ENCODE measurements around the gene SRP68. TPM values are rescaled to one million over a fixed set of nuclear protein-coding genes. Genes with fewer than 3 reads are reported as not detected.

SRP68 gene
- total RNA-seq, 1 donor from 2014 or later, result 22.6 TPM

DNA sequence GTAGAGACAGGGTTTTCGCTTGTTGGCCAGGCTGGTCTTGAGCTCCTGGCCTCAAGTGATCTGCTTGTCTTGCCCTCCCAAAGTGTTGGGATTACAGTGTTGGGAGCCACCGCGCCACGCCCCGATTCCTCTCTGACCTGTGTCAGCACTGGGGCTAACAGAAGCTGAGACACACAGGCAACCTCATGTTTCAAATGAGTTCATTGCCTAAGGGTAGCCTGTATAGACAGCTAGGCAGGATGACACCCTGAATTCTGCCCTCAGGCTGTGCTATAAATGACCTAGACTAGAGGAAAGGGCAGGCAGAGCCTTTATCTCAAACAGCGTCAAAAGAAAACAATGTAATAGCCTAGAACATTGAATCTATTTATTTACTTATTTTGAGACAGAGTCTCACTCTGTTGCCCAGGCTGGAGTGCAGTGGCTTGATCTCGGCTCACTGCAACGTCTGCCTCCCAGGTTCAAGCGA, 74.0 kb downstream of the SRP68 start:
- DNase-seq (ENCODE audit: low read depth in 2 of 2), result no peak

DNA sequence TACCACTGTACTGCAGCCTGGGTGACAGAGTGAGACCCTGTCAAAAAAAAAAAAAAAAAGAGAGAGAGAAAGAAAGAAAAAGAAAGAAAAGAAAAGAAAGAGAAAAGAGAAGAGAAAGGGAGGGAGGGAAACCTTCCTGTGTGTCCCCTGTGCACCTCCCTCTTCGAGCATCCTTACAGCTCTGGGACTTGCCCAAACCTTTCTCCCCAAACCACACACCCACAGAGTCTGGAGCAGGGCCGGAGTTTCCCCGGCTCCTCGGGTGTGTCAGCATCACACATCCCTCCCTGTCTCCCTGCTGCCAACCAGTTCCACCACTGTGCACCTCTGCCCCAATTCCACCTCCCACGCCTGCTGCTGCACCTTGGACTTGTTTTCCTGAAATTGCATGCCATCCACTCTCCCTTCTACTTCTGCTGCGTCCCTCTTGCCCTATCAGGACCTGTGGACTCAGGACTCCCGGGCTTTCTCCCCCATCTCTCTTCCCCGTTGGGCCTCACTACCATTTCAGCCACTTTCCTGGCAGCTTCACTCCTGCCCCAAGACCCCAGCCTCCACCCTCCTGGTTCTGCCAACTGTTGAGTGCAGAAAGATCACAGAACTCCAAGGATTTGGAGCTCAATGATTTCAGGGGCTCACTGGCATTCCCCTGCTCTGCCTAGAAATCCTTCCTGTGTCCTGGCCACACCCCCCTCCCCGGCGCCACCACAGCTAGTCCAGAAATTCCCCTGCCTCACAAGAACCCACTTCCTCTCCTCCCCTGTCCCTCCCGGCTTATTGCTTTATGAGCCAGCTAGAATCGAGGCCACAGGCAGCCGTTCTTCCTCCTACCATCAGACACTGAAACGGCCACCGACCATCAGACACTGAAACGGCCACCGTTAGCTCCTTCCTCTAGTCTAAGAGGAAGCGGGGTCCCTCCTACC, 75.4 kb downstream of the SRP68 start:
- DNase-seq (ENCODE audit: low read depth in 2 of 2), result peak in 1 of 2 donors; percentile 32

GRCh38 chr17:75995385-75995925, 76.9 kb downstream of the SRP68 start:
- no peak for DNase-seq (ENCODE audit: low read depth in 2 of 2)

DNA sequence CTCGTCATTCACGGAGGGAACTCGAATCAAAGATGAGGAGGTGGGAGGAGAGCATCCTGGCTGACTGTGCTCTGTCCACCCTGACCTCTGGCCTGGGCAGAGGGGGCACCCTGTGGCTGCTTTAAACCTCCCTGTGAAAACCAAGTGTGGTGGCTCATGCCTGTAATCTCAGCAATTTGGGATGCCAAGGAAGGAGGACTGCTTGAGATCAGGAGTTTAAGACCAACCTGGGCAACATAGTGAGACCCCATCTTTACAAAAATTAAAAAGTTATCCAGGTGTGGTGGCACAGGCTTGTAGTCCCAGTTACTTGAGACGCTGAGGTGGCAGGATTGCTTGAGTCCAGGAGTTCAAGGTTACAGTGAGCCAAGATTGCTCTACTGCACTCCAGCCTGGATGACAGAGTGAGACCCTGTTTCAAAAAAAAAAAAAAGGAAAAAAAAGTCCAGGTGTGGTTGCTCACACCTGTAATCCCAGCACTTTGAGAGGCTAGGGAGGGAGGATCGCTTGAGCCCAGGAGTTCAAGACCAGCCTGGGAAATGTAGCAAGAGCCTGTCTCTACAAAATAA, 77.4 kb downstream of the SRP68 start:
- DNase-seq (ENCODE audit: low read depth in 2 of 2), result no peak

GRCh38 chr17:75991396-75991795, 80.9 kb downstream of the SRP68 start:
- DNase-seq (ENCODE audit: low read depth in 2 of 2), result no peak

Other genes with a start within 250 kb of the SRP68 start
- gene UNC13D, start 228.1 kb downstream of the SRP68 start, total RNA-seq, result 2.8 and 2.9 TPM in 2 replicates
- gene WBP2, start 217.2 kb downstream of the SRP68 start, total RNA-seq, result 22.3 and 33.9 TPM in 2 replicates
- 58.4 and 74.0 TPM in 2 replicates for gene TRIM47, start 193.9 kb downstream of the SRP68 start, total RNA-seq
- 23.0 and 31.9 TPM in 2 replicates for gene TRIM65, start 175.6 kb downstream of the SRP68 start, total RNA-seq
- gene MRPL38, start 167.6 kb downstream of the SRP68 start, total RNA-seq, result 25.0 and 35.4 TPM in 2 replicates
- gene FBF1, start 131.5 kb downstream of the SRP68 start, total RNA-seq, result 3.5 and 3.9 TPM in 2 replicates
- 39.3 and 51.2 TPM in 2 replicates for gene ACOX1, start 93.4 kb downstream of the SRP68 start, total RNA-seq
- gene TEN1, start 93.3 kb downstream of the SRP68 start, total RNA-seq, result 20.7 and 31.5 TPM in 2 replicates
- 0.13 and 0.76 TPM in 2 replicates for gene CDK3, start 71.7 kb downstream of the SRP68 start, total RNA-seq
- gene EVPL, start 45.2 kb downstream of the SRP68 start, total RNA-seq, result under 0.01 TPM in 1 of 2 replicates, not detected in the other
- gene GALR2, start 2.3 kb upstream of the SRP68 start, total RNA-seq, result under 0.01 TPM in 2 replicates
- gene ZACN, start 6.7 kb upstream of the SRP68 start, total RNA-seq, result not detected in 2 replicates
- gene EXOC7, start 31.3 kb upstream of the SRP68 start, total RNA-seq, result 58.8 and 89.9 TPM in 2 replicates
- not detected in 2 replicates for gene FOXJ1, start 68.7 kb upstream of the SRP68 start, total RNA-seq
- 0.26 and 0.63 TPM in 2 replicates for gene RNF157, start 168.0 kb upstream of the SRP68 start, total RNA-seq
- gene UBALD2, start 192.8 kb upstream of the SRP68 start, total RNA-seq, result 6.8 and 7.8 TPM in 2 replicates
- gene QRICH2, start 235.8 kb upstream of the SRP68 start, total RNA-seq, result 5.6 and 12.0 TPM in 2 replicates

Measured in dermis microvascular lymphatic vessel endothelial cell (primary cell).